WTC11 (cell line): ENCODE data around the gene PHTF2. TPM values are rescaled to one million over a fixed set of nuclear protein-coding genes. Genes with fewer than 3 reads are reported as not detected.
"Not testable (repeated sequence)": the region's sequence is repeated elsewhere in the genome, so short reads cannot be mapped to it uniquely, and the experiment has no call there.

Experiments used
- ATAC-seq: fragments of 200-7000 bp; cut with Tn5 transposase; 2 replicates; pipeline ENCODE4 v1.10.0; 2021; ENCODE audit warnings: mild to moderate bottlenecking, moderate library complexity
- CTCF ChIA-PET: fragments of 300-600 bp; sonication (Branson Sonifier 250); formaldehyde crosslinking; loops from one replicate; lab custom pipeline; 2021; ENCODE audit warnings: antibody characterized with exemption; lab: Charles Lee
- POLR2A ChIA-PET: fragments of 350-600 bp; sonication (Branson Sonifier 250); formaldehyde crosslinking; loops from one replicate; lab custom pipeline; 2021; ENCODE audit warnings: antibody characterized with exemption; lab: Charles Lee
- DNase-seq: peaks from one replicate; pipeline ENCODE4 v3.0.0; 2021; ENCODE audit warnings: low spot score
- H3K27ac Mint-ChIP-seq: 2 replicates; pipeline ENCODE4 v1.8.0; 2021; ENCODE audit warnings: mixed read lengths
- H3K27me3 Mint-ChIP-seq: 2 replicates; pipeline ENCODE4 v1.8.0; 2021; ENCODE audit warnings: low read depth, mild to moderate bottlenecking, moderate library complexity, mixed read lengths
- H3K36me3 Mint-ChIP-seq: 2 replicates; pipeline ENCODE4 v1.8.0; 2021; ENCODE audit warnings: mixed read lengths
- H3K4me1 Mint-ChIP-seq: 2 replicates; pipeline ENCODE4 v1.8.0; 2022; ENCODE audit warnings: mixed read lengths
- H3K4me3 Mint-ChIP-seq: 2 replicates; pipeline ENCODE4 v1.8.0; 2021; ENCODE audit warnings: mild to moderate bottlenecking, moderate library complexity, mixed read lengths
- H3K9me3 Mint-ChIP-seq: 2 replicates; pipeline ENCODE4 v1.8.0; 2021; ENCODE audit warnings: mixed read lengths
- ATF6 ChIP-seq: sonication (generic); formaldehyde crosslinking; IDR thresholded peaks from 2 replicates; pipeline ENCODE4 v1.8.1; 2023; ENCODE audit warnings: mild to moderate bottlenecking, missing genetic modification reagents
- CTCF ChIP-seq: fragments of 200-600 bp; IDR thresholded peaks from 2 replicates; pipeline ENCODE4 v1.8.0; 2022; ENCODE audit warnings: antibody characterized with exemption
- ETV6 ChIP-seq: sonication (generic); formaldehyde crosslinking; IDR thresholded peaks from 2 replicates; pipeline ENCODE4 v1.8.1; 2022; ENCODE audit warnings: mild to moderate bottlenecking, missing genetic modification reagents
- NFYB ChIP-seq: sonication (generic); formaldehyde crosslinking; conservative IDR thresholded peaks from 2 replicates; pipeline ENCODE4 v1.8.0; 2022; ENCODE audit warnings: low read depth, missing genetic modification reagents
- TEAD4 ChIP-seq: sonication (generic); formaldehyde crosslinking; IDR thresholded peaks from 2 replicates; pipeline ENCODE4 v1.8.0; 2022; ENCODE audit warnings: mild to moderate bottlenecking, missing genetic modification reagents
- ZNF232 ChIP-seq: sonication (generic); formaldehyde crosslinking; IDR thresholded peaks from 2 replicates; pipeline ENCODE4 v1.8.0; 2022; ENCODE audit warnings: mild to moderate bottlenecking, missing genetic modification reagents
- ZNF423 ChIP-seq: fragments of 250-450 bp; sonication (Bioruptor Pico); IDR thresholded peaks from 2 replicates; pipeline ENCODE4 v2.1.2; 2022; ENCODE audit warnings: mild to moderate bottlenecking, moderate library complexity
- total RNA-seq: library from RNA; stranded (reverse); gene quantifications from 3 replicates; pipeline ENCODE4 v1.2.3, GENCODE V29; 2021
- TF ChIP-seq, protein P1 (sequence below): sonication (generic); formaldehyde crosslinking; IDR thresholded peaks from 2 replicates; pipeline ENCODE4 v1.8.1; 2023; ENCODE audit warnings: mild to moderate bottlenecking, missing genetic modification reagents
- TF ChIP-seq, protein P2 (sequence below): sonication (generic); formaldehyde crosslinking; IDR thresholded peaks from 2 replicates; pipeline ENCODE4 v1.8.1; 2023; ENCODE audit warnings: mild to moderate bottlenecking, missing genetic modification reagents, moderate library complexity
- TF ChIP-seq, protein P3 (sequence below): sonication (generic); formaldehyde crosslinking; IDR thresholded peaks from 2 replicates; pipeline ENCODE4 v1.8.0; 2022; ENCODE audit warnings: mild to moderate bottlenecking, missing genetic modification reagents

The PHTF2 gene
- total RNA-seq, 1 experiment from 2014 or later, result 17.9 TPM

GRCh38 chr7:77993838-77994237, 195.3 kb downstream of the PHTF2 start:
- ATAC-seq, result no peak
- Mint-ChIP-seq H3K4me3 (no peak overlapping the region), H3K27me3 (no peaks in the 10 kb centered on the region)
- no peak for DNase-seq
- no peak for TF ChIP-seq ZNF232
- TF ChIP-seq, all 79 proteins: peak for 0
- CTCF ChIA-PET, result interaction anchor here (1.0 to 1.2 kb wide), 3 partner anchors 26 to 53 kb away, joined by 3 to 5 read pairs (median 4); no protein-coding TSS in a partner anchor
- POLR2A ChIA-PET, result no interaction called here
- H3K36me3 Mint-ChIP-seq, result no peaks in the 10 kb centered on the region
- peaks cover 17% of the 10 kb centered on the region for H3K4me1 Mint-ChIP-seq
- peaks cover 4% of the 10 kb centered on the region for H3K9me3 Mint-ChIP-seq
- H3K27ac Mint-ChIP-seq, result no peak overlapping the region

GRCh38 chr7:77995717-77996116, 197.1 kb downstream of the PHTF2 start:
- ATAC-seq (peak; percentile 100), DNase-seq (peak; percentile 56)
- no peak overlapping the region for H3K4me3 Mint-ChIP-seq
- no peaks in the 10 kb centered on the region for H3K36me3 Mint-ChIP-seq
- ChIA-PET CTCF (interaction anchor here (0.6 to 2.0 kb wide), 12 partner anchors 9 to 165 kb away, joined by 3 to 17 read pairs (median 3); no protein-coding TSS in a partner anchor), POLR2A (no interaction called here)
- H3K4me1 Mint-ChIP-seq, result peaks cover 6% of the 10 kb centered on the region; the same call in 1 of the 2 replicates
- peaks cover 9% of the 10 kb centered on the region for H3K9me3 Mint-ChIP-seq
- peak; percentile 24; the same call in 1 of the 2 replicates for TF ChIP-seq CTCF
- TF ChIP-seq ETV6, result no peak
- no peak overlapping the region for H3K27ac Mint-ChIP-seq
- no peaks in the 10 kb centered on the region for H3K27me3 Mint-ChIP-seq

DNA sequence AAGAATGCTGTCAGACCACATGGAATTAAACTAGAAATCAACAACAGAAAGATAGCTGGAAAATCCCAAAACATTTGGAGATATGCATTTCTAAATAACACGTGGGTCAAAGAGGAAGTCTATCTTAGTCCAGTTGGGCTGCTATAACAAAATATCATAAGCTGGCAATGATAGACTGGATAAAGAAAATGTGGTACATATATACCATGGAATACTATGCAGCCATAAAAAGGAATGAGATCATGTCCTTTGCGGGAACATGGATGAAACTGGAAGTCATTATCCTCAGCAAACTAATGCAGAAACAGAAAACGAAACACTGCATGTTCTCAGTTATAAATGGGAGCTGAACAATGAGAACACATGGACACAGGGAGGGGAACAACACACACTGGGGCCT, 200.6 kb downstream of the PHTF2 start:
- DNase-seq, H3K4me3 Mint-ChIP-seq, H3K36me3 Mint-ChIP-seq, H3K27me3 Mint-ChIP-seq, POLR2A ChIA-PET, H3K27ac Mint-ChIP-seq, H3K9me3 Mint-ChIP-seq, CTCF ChIA-PET, H3K4me1 Mint-ChIP-seq, ATAC-seq: not testable (repeated sequence)

- POLR2A ChIA-PET, result no interaction called here
- no peaks in the 10 kb centered on the region for H3K36me3 Mint-ChIP-seq
- no peak overlapping the region for H3K27ac Mint-ChIP-seq
These were observed 203.4 kb downstream of the PHTF2 start for GRCh38 chr7:78002021-78002420.

DNA sequence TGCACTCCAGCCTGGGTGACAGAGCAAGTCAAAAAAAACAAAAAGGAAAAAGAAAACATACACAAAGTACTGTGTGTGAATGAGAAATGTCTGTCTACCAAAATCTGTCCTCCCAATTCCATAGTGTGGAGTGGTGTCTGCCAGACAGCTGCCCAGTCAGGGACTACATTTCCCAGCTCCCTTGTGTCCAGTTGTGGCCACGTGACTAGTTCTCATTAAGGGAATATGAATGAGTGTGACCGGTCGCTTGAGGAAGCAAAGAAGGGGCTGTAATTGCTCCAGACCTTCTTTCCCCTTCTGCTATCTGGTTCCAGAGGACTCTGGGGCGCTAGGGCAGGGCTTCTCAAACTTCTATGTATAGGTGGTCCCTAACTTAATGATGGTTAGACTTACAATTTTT, 204.1 kb downstream of the PHTF2 start:
- H3K9me3 Mint-ChIP-seq, result peaks cover 12% of the 10 kb centered on the region
- no peak for ATAC-seq

More at GRCh38 chr7:78002021-78002420, 203.4 kb downstream of the PHTF2 start:
- Mint-ChIP-seq H3K4me1 (no peaks in the 10 kb centered on the region), H3K27me3 (no peaks in the 10 kb centered on the region), H3K4me3 (no peak overlapping the region), H3K9me3 (peaks cover 12% of the 10 kb centered on the region)
- ATAC-seq (no peak), DNase-seq (no peak)
- no peak for TF ChIP-seq ATF6 (CRISPR knock-in tag)
- TF ChIP-seq, protein P1, sequence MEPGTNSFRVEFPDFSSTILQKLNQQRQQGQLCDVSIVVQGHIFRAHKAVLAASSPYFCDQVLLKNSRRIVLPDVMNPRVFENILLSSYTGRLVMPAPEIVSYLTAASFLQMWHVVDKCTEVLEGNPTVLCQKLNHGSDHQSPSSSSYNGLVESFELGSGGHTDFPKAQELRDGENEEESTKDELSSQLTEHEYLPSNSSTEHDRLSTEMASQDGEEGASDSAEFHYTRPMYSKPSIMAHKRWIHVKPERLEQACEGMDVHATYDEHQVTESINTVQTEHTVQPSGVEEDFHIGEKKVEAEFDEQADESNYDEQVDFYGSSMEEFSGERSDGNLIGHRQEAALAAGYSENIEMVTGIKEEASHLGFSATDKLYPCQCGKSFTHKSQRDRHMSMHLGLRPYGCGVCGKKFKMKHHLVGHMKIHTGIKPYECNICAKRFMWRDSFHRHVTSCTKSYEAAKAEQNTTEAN (CRISPR knock-in tag), result no peak
- CTCF ChIA-PET, result interaction anchor here (0.6 kb wide), 1 partner anchor 18 kb away, joined by 4 read pairs; no protein-coding TSS in a partner anchor

More for the DNA sequence above, 204.1 kb downstream of the PHTF2 start:
- Mint-ChIP-seq H3K27me3 (no peaks in the 10 kb centered on the region), H3K36me3 (no peaks in the 10 kb centered on the region), H3K27ac (no peak overlapping the region), H3K4me3 (no peak overlapping the region), H3K4me1 (no peaks in the 10 kb centered on the region)
- POLR2A ChIA-PET, result no interaction called here
- CTCF ChIA-PET, result interaction anchor here (0.6 to 1.8 kb wide), 2 partner anchors 12 to 18 kb away, joined by 4 to 6 read pairs; no protein-coding TSS in a partner anchor
- DNase-seq, result no peak
- TF ChIP-seq, protein P2, sequence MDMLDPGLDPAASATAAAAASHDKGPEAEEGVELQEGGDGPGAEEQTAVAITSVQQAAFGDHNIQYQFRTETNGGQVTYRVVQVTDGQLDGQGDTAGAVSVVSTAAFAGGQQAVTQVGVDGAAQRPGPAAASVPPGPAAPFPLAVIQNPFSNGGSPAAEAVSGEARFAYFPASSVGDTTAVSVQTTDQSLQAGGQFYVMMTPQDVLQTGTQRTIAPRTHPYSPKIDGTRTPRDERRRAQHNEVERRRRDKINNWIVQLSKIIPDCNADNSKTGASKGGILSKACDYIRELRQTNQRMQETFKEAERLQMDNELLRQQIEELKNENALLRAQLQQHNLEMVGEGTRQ (CRISPR knock-in tag), result peak; percentile 82
- TF ChIP-seq TEAD4 (CRISPR knock-in tag) (no peak), ZNF423 (CRISPR knock-in tag) (no peak), NFYB (CRISPR knock-in tag) (no peak)
- TF ChIP-seq, protein P3, sequence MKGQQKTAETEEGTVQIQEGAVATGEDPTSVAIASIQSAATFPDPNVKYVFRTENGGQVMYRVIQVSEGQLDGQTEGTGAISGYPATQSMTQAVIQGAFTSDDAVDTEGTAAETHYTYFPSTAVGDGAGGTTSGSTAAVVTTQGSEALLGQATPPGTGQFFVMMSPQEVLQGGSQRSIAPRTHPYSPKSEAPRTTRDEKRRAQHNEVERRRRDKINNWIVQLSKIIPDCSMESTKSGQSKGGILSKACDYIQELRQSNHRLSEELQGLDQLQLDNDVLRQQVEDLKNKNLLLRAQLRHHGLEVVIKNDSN (CRISPR knock-in tag), result peak; percentile 83
